C4-2B (cell line): ENCODE measurements around the gene DOCK9.

Source experiments
- H3K27ac ChIP-seq: fragments of 450-650 bp; 2 replicates; pipeline ENCODE4 v1.5.1; 2017
- CTCF ChIP-seq: fragments of 450-650 bp; conservative IDR thresholded peaks from 2 replicates; pipeline ENCODE4 v1.5.1; 2017; ENCODE audit warnings: mild to moderate bottlenecking
- ZFX ChIP-seq: fragments of 450-650 bp; IDR thresholded peaks from 2 replicates; pipeline ENCODE4 v1.6.1; 2017

Gene DOCK9

DNA sequence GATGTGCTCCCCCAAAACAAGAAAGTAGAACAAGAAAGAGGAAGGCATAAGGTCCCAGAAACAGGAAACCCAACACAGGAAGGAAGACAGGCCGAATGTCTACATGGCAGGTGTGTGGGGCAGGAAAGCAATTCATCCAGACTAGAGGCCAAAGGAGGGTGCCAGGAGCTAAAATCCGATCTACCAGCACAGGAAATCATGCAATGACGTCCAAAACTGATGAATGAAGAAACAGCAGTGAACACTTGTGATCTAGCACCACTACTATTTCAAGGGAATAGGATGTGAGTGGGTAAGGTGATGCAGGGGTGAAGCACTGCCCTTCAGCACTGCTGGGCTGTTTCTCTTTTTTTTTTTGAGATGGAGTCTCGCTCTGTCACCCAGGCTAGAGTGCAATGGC lies 59.1 kb downstream of the DOCK9 start:
- no peak overlapping the region for H3K27ac ChIP-seq
- TF ChIP-seq CTCF (no peak), ZFX (no peak)

GRCh38 chr13:98917116-98917515 lies 60.7 kb downstream of the DOCK9 start:
- no peak overlapping the region for H3K27ac ChIP-seq

DNA sequence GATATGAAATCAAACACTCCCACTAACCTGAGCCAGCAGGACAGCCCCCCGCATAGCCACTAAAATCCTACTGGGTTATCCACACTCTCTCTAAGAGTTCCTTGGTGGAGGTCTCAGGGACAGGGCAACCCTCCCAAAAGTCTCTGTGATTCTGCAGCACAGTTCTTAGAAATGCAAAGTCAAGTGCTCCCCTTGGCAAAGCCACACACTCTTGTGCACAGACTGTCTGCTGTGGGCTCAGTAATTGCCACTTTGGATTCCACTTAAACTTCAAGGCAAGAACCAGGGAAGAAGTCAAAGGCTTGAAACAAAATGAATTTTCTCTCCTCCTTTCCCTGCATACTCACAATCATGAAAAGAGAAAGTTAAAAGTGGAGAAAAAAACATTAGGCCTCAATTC lies 61.5 kb downstream of the DOCK9 start:
- no peak for TF ChIP-seq CTCF

More at GRCh38 chr13:98917116-98917515, 60.7 kb downstream of the DOCK9 start:
- no peak for TF ChIP-seq ZFX
- no peak for TF ChIP-seq CTCF

GRCh38 chr13:98915981-98916380 lies 61.9 kb downstream of the DOCK9 start:
- no peak overlapping the region for H3K27ac ChIP-seq
- TF ChIP-seq ZFX (no peak), CTCF (no peak)

More for the DNA sequence above, 61.5 kb downstream of the DOCK9 start:
- H3K27ac ChIP-seq: no peak overlapping the region

GRCh38 chr13:98915563-98915962 lies 62.3 kb downstream of the DOCK9 start:
- TF ChIP-seq ZFX (no peak), CTCF (no peak)
- no peak overlapping the region for H3K27ac ChIP-seq

DNA sequence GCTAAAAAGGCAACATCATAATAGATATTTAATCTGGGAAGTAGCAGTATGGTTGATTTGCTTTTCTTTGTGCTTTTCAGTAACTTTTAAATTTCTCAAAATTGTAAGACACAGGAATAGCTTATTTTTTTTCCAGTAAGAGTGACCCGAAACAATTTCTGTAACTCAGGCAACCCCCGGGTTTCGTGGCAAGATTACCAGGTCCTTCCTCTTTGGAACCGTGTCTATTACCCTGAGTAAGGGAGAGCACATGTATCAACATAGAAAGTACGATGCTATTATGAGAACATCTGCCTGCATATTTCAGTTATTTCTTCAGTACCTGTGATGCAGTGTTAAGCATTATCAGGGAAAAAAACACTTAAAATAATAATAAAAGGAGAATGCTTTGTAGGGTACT lies 64.1 kb downstream of the DOCK9 start:
- TF ChIP-seq ZFX (no peak), CTCF (no peak)
- H3K27ac ChIP-seq: no peak overlapping the region

- TF ChIP-seq ZFX (no peak), CTCF (no peak)
- no peak overlapping the region for H3K27ac ChIP-seq
Observed at GRCh38 chr13:98912846-98913245, 65.0 kb downstream of the DOCK9 start.
